Activated CD8-positive, alpha-beta memory T cell treated with anti-CD3 and anti-CD28 coated beads, Interleukin-2, amount 50 U/mL, for 24 hours (primary cell): ENCODE data around the gene RAD51B.

ENCODE experiments used
- DNase-seq: peaks from one replicate; pipeline ENCODE4 v3.0.0-alpha.2; 2020; ENCODE audit errors: extremely low read depth

The RAD51B gene

GRCh38 chr14:68509188-68509983 lies 689.8 kb downstream of the RAD51B start:
- DNase-seq: no peak

DNA sequence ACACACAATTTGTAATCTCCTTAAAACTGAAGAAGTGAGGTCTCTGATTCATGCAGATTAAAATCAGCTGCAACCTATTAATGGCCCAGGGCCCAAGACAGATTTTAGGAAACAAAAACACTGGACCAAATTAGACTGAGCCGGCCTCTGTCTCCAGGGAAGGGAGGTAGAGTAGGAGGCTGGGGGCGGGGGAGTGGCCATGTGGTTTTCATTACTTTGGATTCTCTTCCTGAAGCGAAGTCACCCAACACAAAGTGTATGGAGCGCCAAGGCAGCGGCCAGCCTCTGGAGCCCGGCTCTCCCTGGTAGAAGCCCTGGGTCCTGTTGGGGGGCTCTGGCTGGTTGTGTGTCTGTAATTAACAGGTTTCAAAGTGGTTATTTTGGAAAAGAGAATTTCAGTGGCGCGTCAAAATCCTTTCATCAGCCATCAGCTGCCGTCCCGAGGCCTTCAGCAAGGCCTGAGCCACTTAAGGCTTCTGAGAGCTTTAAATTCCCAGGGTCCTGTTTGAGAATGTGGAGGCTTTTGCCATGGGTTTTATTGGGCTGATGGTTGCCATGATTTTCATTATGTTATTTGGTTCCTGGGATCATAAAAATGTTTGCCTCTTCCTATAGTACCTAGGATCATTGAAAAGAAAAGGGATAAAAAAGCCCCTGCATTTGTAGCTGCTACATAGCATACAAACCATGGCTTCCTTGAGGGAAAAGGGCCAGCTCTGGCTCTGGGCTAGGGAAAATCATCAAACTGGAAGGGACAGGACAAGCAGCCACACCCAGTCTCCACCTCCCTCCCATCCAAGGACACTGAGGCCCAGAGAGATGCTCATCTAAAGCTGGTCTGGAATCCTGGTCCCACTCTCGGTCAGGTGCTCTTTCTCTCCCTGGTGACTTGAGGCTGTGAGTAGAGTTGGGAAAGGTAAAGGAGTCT lies 690.9 kb downstream of the RAD51B start:
- DNase-seq: no peak

- no peak for DNase-seq
These were observed 691.8 kb downstream of the RAD51B start for GRCh38 chr14:68511129-68512047.

DNA sequence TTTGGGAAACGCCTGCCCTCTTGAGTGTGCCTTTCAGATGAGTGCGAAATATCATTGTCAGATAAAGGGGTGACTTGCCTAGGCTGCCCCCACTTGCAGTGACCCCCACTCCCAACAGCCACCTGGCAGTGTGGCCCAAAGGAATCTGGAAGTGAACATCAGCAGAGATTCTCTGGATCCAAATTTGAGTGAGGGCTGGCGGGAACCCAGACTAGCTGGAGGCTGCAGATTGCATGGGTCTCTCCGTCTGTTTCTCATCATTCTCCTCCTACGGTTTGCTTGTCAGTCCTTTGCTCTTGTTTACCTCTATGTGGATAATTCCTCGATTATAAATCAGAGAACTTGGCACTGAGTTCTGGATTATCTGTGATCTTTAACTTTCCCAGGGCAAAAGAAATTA lies 692.5 kb downstream of the RAD51B start:
- no peak for DNase-seq

- no peak for DNase-seq
These were observed 693.6 kb downstream of the RAD51B start for GRCh38 chr14:68513137-68513536.

DNA sequence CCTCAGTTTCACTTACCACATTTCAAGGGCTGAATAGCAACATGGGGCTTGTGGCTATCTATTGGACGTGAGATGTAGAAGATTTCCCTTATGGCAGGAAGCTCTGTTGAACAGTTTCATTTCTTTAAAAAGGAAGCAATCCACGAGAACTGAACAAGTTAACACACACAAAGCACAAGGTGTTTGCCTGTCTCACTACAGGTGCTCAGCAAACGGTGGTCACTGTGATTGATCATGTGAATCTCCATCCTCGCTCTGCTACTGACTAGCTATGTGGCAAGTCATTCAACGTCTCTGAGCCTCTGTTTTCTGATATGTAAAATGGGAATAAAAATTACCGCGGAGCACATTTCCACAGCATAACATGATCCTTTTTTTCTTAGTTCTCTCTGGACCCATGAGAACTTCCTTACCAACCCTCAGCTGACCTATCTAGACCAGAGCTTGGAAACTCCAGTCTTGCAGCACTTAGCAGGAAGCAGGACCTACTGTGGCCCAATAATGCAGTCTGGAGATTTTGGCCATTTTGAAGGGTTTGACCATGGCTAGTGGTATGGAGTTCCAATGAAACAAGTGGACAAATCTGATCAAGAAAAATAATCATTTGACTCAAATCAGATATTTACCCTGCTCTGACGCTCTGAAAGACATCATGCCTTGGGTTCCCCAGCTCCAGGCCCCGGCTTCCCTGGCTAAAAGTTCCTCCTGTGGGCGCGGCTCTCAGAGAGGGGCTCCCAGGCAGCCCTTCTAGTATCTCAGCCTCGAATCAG lies 694.4 kb downstream of the RAD51B start:
- DNase-seq: no peak

GRCh38 chr14:68514608-68515194 lies 695.1 kb downstream of the RAD51B start:
- no peak for DNase-seq

DNA sequence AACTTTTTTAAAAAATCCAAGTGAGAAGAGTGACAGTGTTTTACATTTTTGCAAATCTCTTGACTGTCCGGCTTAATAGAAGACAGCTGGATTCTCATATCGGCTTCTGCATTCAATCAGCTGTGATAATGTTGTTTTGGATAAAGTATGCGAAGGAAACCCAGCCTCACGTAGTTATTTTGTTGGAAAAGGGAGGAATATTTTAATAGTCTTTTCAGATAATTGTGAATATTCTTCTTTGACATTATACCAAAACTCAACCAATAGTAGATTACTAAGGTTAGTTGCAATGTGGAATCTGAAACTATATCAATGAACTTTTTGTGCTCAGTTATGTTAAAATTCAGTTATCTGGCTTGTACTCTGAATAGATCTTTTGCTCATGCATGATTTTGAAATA lies 696.8 kb downstream of the RAD51B start:
- no peak for DNase-seq

- DNase-seq: no peak
These were observed 698.6 kb downstream of the RAD51B start for GRCh38 chr14:68518166-68518565.

DNA sequence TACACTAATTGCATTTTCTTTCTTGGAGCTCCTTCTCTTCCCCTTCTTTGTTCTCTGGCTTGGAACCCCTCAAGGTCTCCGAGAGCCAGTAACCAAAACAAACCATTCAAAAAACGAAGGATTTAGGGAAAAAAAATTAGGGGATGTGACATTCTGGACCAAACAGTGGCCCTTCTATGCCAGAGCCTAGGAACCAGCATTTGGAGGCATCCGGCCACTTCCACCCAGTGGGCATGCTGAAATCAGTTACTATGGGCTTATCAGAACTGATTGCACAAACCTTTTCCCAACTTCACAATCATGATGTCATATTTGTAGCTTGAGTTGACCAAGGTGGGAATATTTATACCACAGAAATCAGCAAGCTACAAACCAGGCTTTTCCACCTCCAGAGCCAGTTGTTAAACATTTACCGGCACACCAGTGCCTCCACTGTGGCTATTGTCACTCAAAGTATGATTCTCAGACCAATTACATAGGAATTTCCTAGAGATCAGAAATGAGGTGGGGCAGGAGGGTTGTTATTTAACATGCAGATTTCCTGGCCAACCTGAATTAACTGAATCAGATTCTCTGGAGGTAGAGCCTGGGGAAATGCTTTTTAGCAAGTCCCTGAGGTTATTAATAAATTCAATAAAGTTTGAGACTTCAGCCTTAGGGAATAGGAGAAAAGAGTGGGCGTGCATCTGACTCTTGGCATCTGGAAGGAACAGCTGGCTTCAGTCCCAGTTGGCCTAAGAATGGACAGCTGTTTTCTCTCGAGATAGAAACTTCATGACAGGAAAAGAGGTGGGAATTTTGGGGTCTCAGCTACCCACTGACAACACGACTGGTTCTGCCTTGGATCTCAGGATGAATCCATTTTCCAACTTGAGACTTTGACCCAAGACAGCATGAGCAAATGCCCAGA lies 699.4 kb downstream of the RAD51B start:
- no peak for DNase-seq

DNA sequence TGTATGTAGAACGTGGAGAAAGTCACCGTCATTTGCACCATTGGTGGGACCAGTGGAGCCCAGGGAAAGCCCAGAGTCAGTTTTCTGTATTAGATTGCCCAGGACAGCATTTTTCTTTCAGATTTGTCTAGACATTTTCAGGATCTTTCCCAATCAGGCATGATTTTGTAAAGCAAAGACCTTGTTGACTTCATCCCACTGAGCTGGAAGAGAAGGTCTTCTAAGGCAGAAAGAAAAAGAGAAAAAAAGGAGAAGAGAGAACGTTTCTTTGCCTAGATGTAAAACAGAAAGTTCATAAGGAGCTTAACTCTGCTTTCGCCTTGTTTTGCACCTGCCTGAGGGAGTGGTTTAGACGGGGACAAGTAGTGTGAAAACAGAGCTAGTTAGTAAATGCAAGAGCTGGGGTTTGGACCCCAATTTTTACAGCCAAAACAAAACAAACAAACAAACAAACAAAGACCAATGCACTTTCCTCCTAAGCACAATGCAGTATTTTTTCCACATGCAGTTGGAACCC lies 700.1 kb downstream of the RAD51B start:
- no peak for DNase-seq

DNA sequence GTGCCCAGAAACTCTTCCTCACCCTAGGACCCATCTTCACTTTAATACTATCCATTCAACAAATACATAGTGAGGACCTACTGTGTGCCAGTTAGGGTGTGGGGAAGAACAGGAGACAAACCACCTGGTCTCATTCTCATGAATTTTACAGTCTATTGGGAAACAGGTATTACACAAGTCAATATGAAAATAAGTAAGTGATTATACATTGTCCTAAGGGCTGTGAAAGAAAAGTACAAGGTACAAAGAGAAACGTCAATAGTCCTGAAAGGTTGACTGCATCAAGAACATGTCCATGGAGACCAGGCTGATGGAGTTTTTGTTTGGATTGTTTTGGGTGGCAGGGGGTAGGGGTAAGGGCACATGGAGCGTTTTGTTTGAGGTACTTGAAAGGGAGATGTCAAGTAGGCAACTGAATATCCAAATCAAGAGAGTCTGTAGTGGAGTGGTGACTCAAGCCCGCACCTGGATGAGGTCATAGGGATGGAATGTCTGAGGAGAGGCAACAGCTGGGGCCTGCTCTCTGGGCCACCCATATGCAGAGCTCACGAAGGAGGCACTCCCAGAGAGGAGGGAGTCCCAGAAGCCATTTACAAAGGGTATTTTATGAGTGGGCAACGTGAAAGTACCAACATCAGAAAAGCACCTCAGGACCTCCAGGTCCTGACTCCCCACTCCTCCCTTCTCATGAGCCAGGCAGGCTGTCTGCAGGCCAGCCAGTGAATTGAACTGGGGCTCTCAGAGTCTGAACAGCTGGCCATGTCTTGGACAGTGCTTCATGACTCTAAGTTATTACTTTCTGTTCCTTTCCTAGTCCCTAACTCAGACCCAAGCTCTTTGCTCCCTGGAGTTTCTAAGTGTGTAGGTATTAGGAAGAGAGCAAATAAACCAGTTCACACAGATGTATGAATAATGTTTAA lies 701.3 kb downstream of the RAD51B start:
- DNase-seq: no peak

- no peak for DNase-seq
These were observed 702.0 kb downstream of the RAD51B start for GRCh38 chr14:68521557-68521901.

- DNase-seq: no peak
These were observed 702.5 kb downstream of the RAD51B start for GRCh38 chr14:68521961-68522509.

DNA sequence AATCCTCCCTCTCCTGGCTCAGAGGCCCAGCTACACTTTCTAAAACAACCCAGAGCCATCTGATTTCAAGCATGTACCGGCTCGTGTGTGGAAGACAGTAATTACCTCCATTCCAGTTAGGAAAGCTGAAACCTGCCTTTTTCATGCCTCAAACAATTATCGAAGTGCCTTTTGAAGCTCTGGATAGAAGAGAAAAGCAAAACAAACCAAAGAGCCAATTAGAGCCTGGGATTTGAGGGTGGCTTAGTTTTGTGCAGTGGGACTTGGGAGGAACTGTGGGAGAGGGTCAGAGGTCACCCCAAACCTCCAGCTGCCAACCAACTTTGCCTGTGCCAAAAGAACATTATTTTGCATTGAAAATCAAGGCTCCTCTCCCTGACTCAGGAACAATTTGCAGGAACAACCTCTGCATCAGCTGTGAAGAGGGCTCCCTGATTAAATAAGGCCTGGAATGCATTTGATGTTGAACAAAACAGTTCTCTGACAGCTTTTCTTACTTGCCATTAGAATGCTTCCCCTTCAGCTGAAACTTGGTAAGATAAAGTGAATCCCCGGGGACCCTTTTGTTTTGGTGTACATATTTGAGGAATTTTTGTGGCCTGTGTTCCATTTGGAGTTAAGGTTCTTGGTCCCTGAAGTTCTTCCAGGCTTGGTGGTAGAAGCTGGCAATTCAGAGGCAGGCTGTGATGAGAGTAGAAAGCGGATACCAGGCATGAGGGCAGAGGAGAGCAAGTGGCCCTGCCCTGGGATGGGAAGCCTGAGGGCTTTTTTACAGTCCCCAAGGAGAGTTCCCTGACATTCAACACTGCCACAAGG lies 703.1 kb downstream of the RAD51B start:
- no peak for DNase-seq

- DNase-seq: no peak
These were observed 703.7 kb downstream of the RAD51B start for GRCh38 chr14:68523326-68523610.

GRCh38 chr14:68523989-68524725 lies 704.6 kb downstream of the RAD51B start:
- no peak for DNase-seq
